ENCODE measurements around the gene XPNPEP2.

The XPNPEP2 gene

DNA sequence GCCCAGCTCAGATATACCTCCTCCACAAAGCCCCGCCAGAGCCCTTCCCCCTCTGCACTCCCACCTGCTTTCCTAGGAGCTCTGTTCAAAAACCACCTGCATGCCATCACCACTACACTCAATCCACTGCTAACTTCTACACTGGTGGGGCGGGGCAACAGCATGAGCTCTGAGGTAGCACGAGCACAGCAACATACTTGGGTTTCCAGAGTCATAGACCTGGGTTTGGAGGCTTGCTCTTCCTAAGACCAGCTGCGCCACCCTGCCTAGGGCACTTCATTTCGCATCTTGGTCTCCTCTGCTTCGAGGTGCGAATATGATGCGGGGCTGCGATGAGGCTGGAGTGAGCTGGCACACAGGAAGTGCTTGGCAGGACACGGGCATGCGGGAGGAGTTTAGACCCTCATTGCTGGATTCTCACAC lies 44.5 kb downstream of the XPNPEP2 start:
- Histone ChIP-seq H4K20me1 (ENCODE audit: insufficient read depth) (no peaks in the 10 kb centered on the region), H3K4me1 (ENCODE audit: low read depth, poor library complexity, severe bottlenecking) (peaks cover 10% of the 10 kb centered on the region), H3K79me2 (ENCODE audit: insufficient read depth, low read depth) (no peaks in the 10 kb centered on the region), H3K36me3 (ENCODE audit: insufficient read depth) (no peaks in the 10 kb centered on the region), H3K27me3 (ENCODE audit: insufficient read depth, low read depth) (no peaks in the 10 kb centered on the region), H2AFZ (ENCODE audit: low read depth) (no peak overlapping the region), H3K27ac (no peak overlapping the region), H3K9ac (no peak overlapping the region), H3K4me3 (IDR thresholded peaks at IDR 0.05; ENCODE audit: insufficient read depth, low read depth, low read length) (no peak overlapping the region), H3K4me2 (no peak overlapping the region)
- TF ChIP-seq, protein P1, sequence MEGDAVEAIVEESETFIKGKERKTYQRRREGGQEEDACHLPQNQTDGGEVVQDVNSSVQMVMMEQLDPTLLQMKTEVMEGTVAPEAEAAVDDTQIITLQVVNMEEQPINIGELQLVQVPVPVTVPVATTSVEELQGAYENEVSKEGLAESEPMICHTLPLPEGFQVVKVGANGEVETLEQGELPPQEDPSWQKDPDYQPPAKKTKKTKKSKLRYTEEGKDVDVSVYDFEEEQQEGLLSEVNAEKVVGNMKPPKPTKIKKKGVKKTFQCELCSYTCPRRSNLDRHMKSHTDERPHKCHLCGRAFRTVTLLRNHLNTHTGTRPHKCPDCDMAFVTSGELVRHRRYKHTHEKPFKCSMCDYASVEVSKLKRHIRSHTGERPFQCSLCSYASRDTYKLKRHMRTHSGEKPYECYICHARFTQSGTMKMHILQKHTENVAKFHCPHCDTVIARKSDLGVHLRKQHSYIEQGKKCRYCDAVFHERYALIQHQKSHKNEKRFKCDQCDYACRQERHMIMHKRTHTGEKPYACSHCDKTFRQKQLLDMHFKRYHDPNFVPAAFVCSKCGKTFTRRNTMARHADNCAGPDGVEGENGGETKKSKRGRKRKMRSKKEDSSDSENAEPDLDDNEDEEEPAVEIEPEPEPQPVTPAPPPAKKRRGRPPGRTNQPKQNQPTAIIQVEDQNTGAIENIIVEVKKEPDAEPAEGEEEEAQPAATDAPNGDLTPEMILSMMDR (conservative IDR thresholded peaks at IDR 0.05; ENCODE audit: low read depth, low read length) = no peak

DNA sequence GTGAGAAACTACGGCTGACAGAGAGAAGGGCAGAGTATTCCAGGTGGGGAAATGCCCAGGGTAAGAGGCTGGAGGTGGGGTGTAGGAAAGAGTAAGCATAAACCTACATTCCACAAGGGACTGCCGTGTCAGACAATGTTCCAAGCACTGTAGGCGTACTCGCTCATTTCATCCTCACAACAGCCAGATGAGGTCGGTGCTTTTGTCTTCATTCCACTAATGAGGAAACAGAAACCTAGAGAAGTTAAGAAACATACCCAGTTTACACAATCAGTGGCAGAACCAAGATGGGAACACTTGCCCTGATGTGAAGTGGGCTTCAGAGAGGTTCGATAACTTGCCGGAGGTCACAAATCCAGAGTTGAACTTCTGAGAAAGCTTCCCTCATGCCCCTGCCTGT lies 45.6 kb downstream of the XPNPEP2 start:
- H2AFZ ChIP-seq (ENCODE audit: low read depth) = no peak overlapping the region
- no peak overlapping the region for H3K4me2 ChIP-seq
- H4K20me1 ChIP-seq (ENCODE audit: insufficient read depth) = no peaks in the 10 kb centered on the region
- H3K9ac ChIP-seq = no peak overlapping the region
- H3K4me1 ChIP-seq (ENCODE audit: low read depth, poor library complexity, severe bottlenecking) = peaks cover 10% of the 10 kb centered on the region
- no peaks in the 10 kb centered on the region for H3K27me3 ChIP-seq (ENCODE audit: insufficient read depth, low read depth)
- no peaks in the 10 kb centered on the region for H3K36me3 ChIP-seq (ENCODE audit: insufficient read depth)
- TF ChIP-seq, protein P1 (conservative IDR thresholded peaks at IDR 0.05; ENCODE audit: low read depth, low read length) = no peak
- H3K79me2 ChIP-seq (ENCODE audit: insufficient read depth, low read depth) = no peaks in the 10 kb centered on the region
- H3K4me3 ChIP-seq (IDR thresholded peaks at IDR 0.05; ENCODE audit: insufficient read depth, low read depth, low read length) = no peak overlapping the region
- no peak overlapping the region for H3K27ac ChIP-seq

DNA sequence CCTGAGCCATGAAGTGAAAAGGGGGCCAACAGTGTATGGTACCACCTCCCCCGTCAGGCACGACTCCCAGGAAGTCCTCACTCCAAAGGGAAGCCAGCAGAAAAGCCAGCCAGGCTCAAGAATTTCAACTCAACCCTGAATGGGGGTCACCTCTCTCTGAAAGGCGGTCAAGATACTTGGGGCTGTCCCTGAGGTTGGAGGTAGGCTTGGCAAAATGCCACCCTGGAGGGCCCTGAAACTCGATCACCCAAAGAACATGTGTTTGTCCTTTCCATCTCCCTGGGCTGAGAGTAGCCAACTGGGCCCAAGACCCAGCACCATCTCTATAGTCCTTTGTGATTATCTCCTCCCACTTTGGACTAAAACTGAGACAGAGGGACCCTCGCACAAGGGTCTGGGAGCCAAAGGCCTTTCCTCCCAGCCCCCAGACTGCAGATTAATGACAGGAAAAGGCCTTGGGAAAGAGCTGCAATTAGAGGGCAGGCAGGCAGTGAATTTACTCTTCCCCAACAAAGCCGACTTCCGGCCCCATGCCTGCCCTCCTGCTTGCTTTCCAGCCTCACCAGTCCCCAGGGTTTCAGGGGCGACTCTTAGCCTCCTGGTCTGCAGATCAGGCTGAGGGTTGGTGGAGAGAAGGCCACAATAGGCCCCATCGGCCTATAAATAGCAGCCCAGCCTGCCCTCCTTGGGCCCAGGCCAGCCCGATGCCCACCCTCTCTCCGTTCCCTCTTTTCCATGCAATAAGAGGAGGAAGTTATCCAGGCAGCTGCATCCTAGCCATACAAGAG lies 46.6 kb downstream of the XPNPEP2 start:
- Histone ChIP-seq H3K79me2 (ENCODE audit: insufficient read depth, low read depth) (no peaks in the 10 kb centered on the region), H3K36me3 (ENCODE audit: insufficient read depth) (no peaks in the 10 kb centered on the region), H3K27me3 (ENCODE audit: insufficient read depth, low read depth) (no peaks in the 10 kb centered on the region), H4K20me1 (ENCODE audit: insufficient read depth) (no peaks in the 10 kb centered on the region), H3K4me3 (IDR thresholded peaks at IDR 0.05; ENCODE audit: insufficient read depth, low read depth, low read length) (no peak overlapping the region), H3K4me1 (ENCODE audit: low read depth, poor library complexity, severe bottlenecking) (peaks cover 10% of the 10 kb centered on the region), H3K27ac (no peak overlapping the region), H3K9ac (no peak overlapping the region), H3K4me2 (no peak overlapping the region), H2AFZ (ENCODE audit: low read depth) (no peak overlapping the region)
- TF ChIP-seq, protein P1 (conservative IDR thresholded peaks at IDR 0.05; ENCODE audit: low read depth, low read length) = no peak

DNA sequence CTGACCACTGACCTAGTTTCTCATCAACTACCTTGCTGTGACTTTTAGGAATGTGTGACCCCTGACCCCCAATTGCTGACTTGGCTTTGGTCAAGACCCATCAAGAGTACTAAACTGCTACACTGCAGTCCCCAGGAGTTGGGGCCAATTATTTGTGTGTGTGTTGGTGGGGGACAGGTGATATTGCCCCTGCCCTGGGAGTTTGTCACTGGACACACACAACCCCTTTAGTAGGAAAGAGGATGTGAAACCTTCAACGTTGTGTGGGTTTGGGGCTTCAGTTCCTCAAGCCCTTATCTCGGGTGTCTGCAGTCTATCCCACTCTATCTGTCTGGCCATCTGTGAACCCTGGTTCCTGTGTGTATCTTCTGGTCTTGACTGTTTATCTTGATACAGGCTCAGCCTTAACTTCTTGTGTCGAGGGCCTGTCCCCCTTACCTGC lies 47.5 kb downstream of the XPNPEP2 start:
- Histone ChIP-seq H3K79me2 (ENCODE audit: insufficient read depth, low read depth) (no peaks in the 10 kb centered on the region), H3K4me2 (no peak overlapping the region), H3K27ac (no peak overlapping the region), H3K27me3 (ENCODE audit: insufficient read depth, low read depth) (no peaks in the 10 kb centered on the region), H4K20me1 (ENCODE audit: insufficient read depth) (no peaks in the 10 kb centered on the region), H3K36me3 (ENCODE audit: insufficient read depth) (no peaks in the 10 kb centered on the region), H3K9ac (no peak overlapping the region), H2AFZ (ENCODE audit: low read depth) (no peak overlapping the region), H3K4me3 (IDR thresholded peaks at IDR 0.05; ENCODE audit: insufficient read depth, low read depth, low read length) (no peak overlapping the region), H3K4me1 (ENCODE audit: low read depth, poor library complexity, severe bottlenecking) (peaks cover 3% of the 10 kb centered on the region)
- TF ChIP-seq, protein P1 (conservative IDR thresholded peaks at IDR 0.05; ENCODE audit: low read depth, low read length) = no peak

Data from KMS-11 (cell line).